ENCODE data around the gene FRMD1.

DNA sequence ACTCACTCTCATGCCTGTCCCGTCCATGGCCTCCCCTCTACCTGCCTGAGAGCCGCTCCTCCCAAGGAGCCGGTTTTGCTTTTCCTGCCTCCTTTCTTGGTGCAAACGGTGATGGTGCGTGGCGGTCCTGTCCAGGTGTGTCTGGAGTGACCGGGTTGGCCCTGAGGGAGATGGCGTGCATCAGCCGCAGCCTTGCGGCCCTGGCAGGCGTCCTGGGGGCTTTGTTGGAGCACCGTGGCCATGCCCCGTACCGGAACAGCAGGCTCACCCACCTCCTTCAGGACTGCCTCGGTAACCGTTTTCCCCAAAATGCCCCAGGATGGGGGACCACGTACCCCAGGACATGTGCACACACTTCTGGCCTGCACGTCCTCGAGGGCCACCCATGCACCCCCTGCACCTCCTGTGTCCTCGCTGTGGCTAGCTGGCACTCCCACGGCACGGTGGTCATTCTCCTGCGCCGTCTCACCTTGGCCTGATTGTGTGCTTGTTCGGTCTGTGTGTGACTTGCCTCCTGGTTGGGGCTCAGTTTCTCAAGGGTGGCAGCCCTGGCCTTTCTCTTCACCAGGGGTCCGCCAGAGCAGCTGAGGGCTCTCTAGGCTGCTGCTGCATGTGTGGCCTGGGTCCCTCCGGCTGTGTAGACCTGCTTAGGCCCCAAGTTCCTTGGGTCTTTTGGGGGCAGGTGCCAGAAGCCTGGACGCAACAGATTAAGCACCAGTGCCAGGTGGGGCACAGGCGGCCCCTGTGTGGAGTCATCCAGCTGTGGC lies 36.4 kb downstream of the FRMD1 start:
- TF ChIP-seq POLR2A (IDR thresholded peaks at IDR 0.05) (no peak), POLR2AphosphoS5 (IDR thresholded peaks at IDR 0.05) (no peak)
- TF ChIP-seq, protein P1, sequence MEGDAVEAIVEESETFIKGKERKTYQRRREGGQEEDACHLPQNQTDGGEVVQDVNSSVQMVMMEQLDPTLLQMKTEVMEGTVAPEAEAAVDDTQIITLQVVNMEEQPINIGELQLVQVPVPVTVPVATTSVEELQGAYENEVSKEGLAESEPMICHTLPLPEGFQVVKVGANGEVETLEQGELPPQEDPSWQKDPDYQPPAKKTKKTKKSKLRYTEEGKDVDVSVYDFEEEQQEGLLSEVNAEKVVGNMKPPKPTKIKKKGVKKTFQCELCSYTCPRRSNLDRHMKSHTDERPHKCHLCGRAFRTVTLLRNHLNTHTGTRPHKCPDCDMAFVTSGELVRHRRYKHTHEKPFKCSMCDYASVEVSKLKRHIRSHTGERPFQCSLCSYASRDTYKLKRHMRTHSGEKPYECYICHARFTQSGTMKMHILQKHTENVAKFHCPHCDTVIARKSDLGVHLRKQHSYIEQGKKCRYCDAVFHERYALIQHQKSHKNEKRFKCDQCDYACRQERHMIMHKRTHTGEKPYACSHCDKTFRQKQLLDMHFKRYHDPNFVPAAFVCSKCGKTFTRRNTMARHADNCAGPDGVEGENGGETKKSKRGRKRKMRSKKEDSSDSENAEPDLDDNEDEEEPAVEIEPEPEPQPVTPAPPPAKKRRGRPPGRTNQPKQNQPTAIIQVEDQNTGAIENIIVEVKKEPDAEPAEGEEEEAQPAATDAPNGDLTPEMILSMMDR (IDR thresholded peaks at IDR 0.05): no peak
